Measurements from ENCODE around the gene PRDM16. TPM values are rescaled to one million over a fixed set of nuclear protein-coding genes. Genes with fewer than 3 reads are reported as not detected.

The PRDM16 gene
- total RNA-seq, 1 experiment from 2014 or later = 0.09 TPM

GRCh38 chr1:3390291-3390690 is 321.3 kb downstream of the PRDM16 start:
- TF ChIP-seq, protein P1, sequence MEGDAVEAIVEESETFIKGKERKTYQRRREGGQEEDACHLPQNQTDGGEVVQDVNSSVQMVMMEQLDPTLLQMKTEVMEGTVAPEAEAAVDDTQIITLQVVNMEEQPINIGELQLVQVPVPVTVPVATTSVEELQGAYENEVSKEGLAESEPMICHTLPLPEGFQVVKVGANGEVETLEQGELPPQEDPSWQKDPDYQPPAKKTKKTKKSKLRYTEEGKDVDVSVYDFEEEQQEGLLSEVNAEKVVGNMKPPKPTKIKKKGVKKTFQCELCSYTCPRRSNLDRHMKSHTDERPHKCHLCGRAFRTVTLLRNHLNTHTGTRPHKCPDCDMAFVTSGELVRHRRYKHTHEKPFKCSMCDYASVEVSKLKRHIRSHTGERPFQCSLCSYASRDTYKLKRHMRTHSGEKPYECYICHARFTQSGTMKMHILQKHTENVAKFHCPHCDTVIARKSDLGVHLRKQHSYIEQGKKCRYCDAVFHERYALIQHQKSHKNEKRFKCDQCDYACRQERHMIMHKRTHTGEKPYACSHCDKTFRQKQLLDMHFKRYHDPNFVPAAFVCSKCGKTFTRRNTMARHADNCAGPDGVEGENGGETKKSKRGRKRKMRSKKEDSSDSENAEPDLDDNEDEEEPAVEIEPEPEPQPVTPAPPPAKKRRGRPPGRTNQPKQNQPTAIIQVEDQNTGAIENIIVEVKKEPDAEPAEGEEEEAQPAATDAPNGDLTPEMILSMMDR (IDR thresholded peaks at IDR 0.05; ENCODE audit: unreplicated experiment) = no peak
- H3K4me3 Mint-ChIP-seq (ENCODE audit: low read depth, unreplicated experiment) = no peak overlapping the region
- DNase-seq = no peak
- H3K27ac Mint-ChIP-seq (ENCODE audit: unreplicated experiment) = no peak overlapping the region
- no peaks in the 10 kb centered on the region for H3K9me3 Mint-ChIP-seq (ENCODE audit: low read depth, unreplicated experiment)
- intact Hi-C loops (cut with micrococcal nuclease; ENCODE audit: unreplicated experiment) = no loop called here
- CTCF ChIA-PET = no interaction called here
- no peaks in the 10 kb centered on the region for H3K4me1 Mint-ChIP-seq (ENCODE audit: low read depth, unreplicated experiment)
- H3K27me3 Mint-ChIP-seq (ENCODE audit: unreplicated experiment) = peaks cover 76% of the 10 kb centered on the region
- BruUV-seq (replicated peaks) = no TSS peak
- no peaks in the 10 kb centered on the region for H3K36me3 Mint-ChIP-seq (ENCODE audit: insufficient read depth, unreplicated experiment)

- Mint-ChIP-seq H3K36me3 (ENCODE audit: insufficient read depth, unreplicated experiment) (no peaks in the 10 kb centered on the region), H3K4me1 (ENCODE audit: low read depth, unreplicated experiment) (no peaks in the 10 kb centered on the region), H3K4me3 (ENCODE audit: low read depth, unreplicated experiment) (no peak overlapping the region), H3K9me3 (ENCODE audit: low read depth, unreplicated experiment) (no peaks in the 10 kb centered on the region), H3K27ac (ENCODE audit: unreplicated experiment) (no peak overlapping the region), H3K27me3 (ENCODE audit: unreplicated experiment) (peaks cover 88% of the 10 kb centered on the region)
- CTCF ChIA-PET = interaction anchor here (1.1 kb wide), 1 partner anchor 38 kb away, joined by 7 read pairs; no protein-coding TSS in a partner anchor
- no peak for DNase-seq
- no TSS peak for BruUV-seq (replicated peaks)
- TF ChIP-seq, protein P1 (IDR thresholded peaks at IDR 0.05; ENCODE audit: unreplicated experiment) = no peak
- intact Hi-C loops (cut with micrococcal nuclease; ENCODE audit: unreplicated experiment) = no loop called here
Observed at GRCh38 chr1:3391711-3392110, 322.7 kb downstream of the PRDM16 start.

GRCh38 chr1:3393024-3393986 is 324.3 kb downstream of the PRDM16 start:
- no peak overlapping the region for H3K4me3 Mint-ChIP-seq (ENCODE audit: low read depth, unreplicated experiment)
- no peak for DNase-seq
- H3K36me3 Mint-ChIP-seq (ENCODE audit: insufficient read depth, unreplicated experiment) = no peaks in the 10 kb centered on the region
- no TSS peak for BruUV-seq (replicated peaks)
- H3K27ac Mint-ChIP-seq (ENCODE audit: unreplicated experiment) = no peak overlapping the region
- no peaks in the 10 kb centered on the region for H3K4me1 Mint-ChIP-seq (ENCODE audit: low read depth, unreplicated experiment)
- CTCF ChIA-PET = interaction anchor here (1.1 kb wide), 1 partner anchor 39 kb away, joined by 7 read pairs; no protein-coding TSS in a partner anchor
- no peaks in the 10 kb centered on the region for H3K9me3 Mint-ChIP-seq (ENCODE audit: low read depth, unreplicated experiment)
- H3K27me3 Mint-ChIP-seq (ENCODE audit: unreplicated experiment) = peaks cover 88% of the 10 kb centered on the region
- TF ChIP-seq, protein P1 (IDR thresholded peaks at IDR 0.05; ENCODE audit: unreplicated experiment) = no peak
- intact Hi-C loops (cut with micrococcal nuclease; ENCODE audit: unreplicated experiment) = no loop called here

DNA sequence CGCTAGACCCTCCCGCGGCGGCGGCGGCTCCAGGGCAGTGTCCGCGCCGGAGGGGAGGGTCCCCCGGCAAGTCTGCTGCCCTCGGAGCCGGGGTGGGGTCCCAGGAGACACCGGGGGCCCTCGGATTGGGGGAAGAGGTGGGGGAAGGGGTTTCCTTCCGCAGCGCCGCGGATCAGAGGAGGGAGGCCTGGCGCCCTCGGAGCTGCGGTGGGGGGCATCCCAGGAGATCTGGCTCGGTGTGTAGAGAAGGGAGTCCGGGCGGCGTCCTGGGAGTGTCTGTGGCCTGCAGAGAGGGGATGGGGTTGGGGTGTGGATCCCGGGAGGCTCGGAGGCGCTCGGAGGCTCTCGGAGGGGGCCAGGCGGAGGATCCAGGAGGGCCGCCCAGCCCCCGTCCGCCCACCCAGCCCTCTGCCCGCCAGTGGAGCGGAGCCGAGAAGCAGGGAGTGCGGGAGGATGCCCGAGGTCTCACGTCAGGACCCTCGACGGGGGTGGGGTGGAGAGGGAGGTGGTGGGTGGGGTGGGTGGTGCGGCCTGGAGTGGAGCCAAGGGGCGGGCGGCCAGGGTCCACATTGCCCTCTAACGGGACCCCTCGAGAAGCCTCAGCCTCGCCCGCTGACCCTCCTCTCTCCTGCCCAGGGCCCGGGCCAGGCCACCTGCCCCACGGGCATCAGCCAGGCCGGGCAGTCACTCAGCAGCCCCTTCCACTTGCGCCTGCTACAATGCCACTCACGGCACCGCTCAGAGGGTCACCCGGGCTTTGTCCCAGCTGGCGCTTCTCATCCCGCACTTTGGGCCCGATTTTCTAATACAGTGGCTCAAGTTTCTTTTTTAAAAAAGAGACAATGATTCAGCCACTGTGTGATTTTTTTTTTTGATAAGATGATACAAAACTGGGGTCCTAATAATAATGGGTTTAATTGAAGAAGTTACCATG is 325.3 kb downstream of the PRDM16 start:
- Mint-ChIP-seq H3K4me1 (ENCODE audit: low read depth, unreplicated experiment) (no peaks in the 10 kb centered on the region), H3K9me3 (ENCODE audit: low read depth, unreplicated experiment) (no peaks in the 10 kb centered on the region), H3K27ac (ENCODE audit: unreplicated experiment) (no peak overlapping the region), H3K36me3 (ENCODE audit: insufficient read depth, unreplicated experiment) (no peaks in the 10 kb centered on the region), H3K4me3 (ENCODE audit: low read depth, unreplicated experiment) (no peak overlapping the region), H3K27me3 (ENCODE audit: unreplicated experiment) (peaks cover 90% of the 10 kb centered on the region)
- CTCF ChIA-PET = no interaction called here
- DNase-seq = no peak
- TF ChIP-seq, protein P1 (IDR thresholded peaks at IDR 0.05; ENCODE audit: unreplicated experiment) = no peak
- no TSS peak for BruUV-seq (replicated peaks)
- intact Hi-C loops (cut with micrococcal nuclease; ENCODE audit: unreplicated experiment) = no loop called here
